ENCODE data around the gene TMEM220. TPM values are rescaled to one million over a fixed set of nuclear protein-coding genes. Genes with fewer than 3 reads are reported as not detected.

The TMEM220 gene
- total RNA-seq, 1 donor from 2014 or later = 3.8 TPM

Other genes with a start within 250 kb of the TMEM220 start
- 15.4 TPM for gene MYH1, start 211.5 kb downstream of the TMEM220 start, total RNA-seq
- 1,036 TPM for gene MYH2, start 180.4 kb downstream of the TMEM220 start, total RNA-seq
- gene MYH3, start 72.7 kb downstream of the TMEM220 start, total RNA-seq = 9,382 TPM
- 28.1 TPM for gene SCO1, start 32.5 kb downstream of the TMEM220 start, total RNA-seq
- 23.6 TPM for gene ADPRM, start 32.4 kb downstream of the TMEM220 start, total RNA-seq
- gene TMEM238L, start 74.1 kb upstream of the TMEM220 start, total RNA-seq = not detected
- 0.82 TPM for gene PIRT, start 108.1 kb upstream of the TMEM220 start, total RNA-seq

Data from tongue (tissue), 1 donor.